22Rv1 (cell line): ENCODE measurements around the gene MRM1.

Experiments used
- CTCF ChIP-seq: fragments of 450-650 bp; IDR thresholded peaks from 2 replicates; pipeline ENCODE4 v1.5.1; 2017; ENCODE audit warnings: mild to moderate bottlenecking
- ZFX ChIP-seq: fragments of 450-650 bp; IDR thresholded peaks from 2 replicates; pipeline ENCODE4 v1.6.1; 2017; ENCODE audit warnings: antibody characterized with exemption, borderline replicate concordance

- TF ChIP-seq CTCF: peak; percentile 46
- TF ChIP-seq ZFX: no peak
Observed at GRCh38 chr17:36608794-36609497, 7.6 kb downstream of the MRM1 start.
